Measurements from ENCODE around the gene TMEM250. TPM values are rescaled to one million over a fixed set of nuclear protein-coding genes. Genes with fewer than 3 reads are reported as not detected.

TMEM250 gene
- total RNA-seq, 1 donor from 2014 or later, result 64.8 TPM

GRCh38 chr9:136079211-136079915, 39.3 kb downstream of the TMEM250 start:
- no peak for DNase-seq (ENCODE audit: low read depth)
- H3K27me3 ChIP-seq (ENCODE audit: control insufficient read depth, insufficient read depth, low read length), result no peaks in the 10 kb centered on the region
- TF ChIP-seq CTCF (IDR thresholded peaks at IDR 0.05; ENCODE audit: insufficient read depth, low read length, poor library complexity, severe bottlenecking), result no peak
- H3K4me3 ChIP-seq (ENCODE audit: low read depth, low read length), result no peak overlapping the region
- H3K36me3 ChIP-seq (ENCODE audit: control insufficient read depth, insufficient read depth, low read length), result no peaks in the 10 kb centered on the region

- TF ChIP-seq CTCF (IDR thresholded peaks at IDR 0.05; ENCODE audit: insufficient read depth, low read length, poor library complexity, severe bottlenecking), result no peak
- no peak for DNase-seq (ENCODE audit: low read depth)
- H3K36me3 ChIP-seq (ENCODE audit: control insufficient read depth, insufficient read depth, low read length), result no peaks in the 10 kb centered on the region
- H3K27me3 ChIP-seq (ENCODE audit: control insufficient read depth, insufficient read depth, low read length), result no peaks in the 10 kb centered on the region
- H3K4me3 ChIP-seq (ENCODE audit: low read depth, low read length), result no peak overlapping the region
Measured at GRCh38 chr9:136078498-136079011, 40.1 kb downstream of the TMEM250 start.

- Histone ChIP-seq H3K27me3 (ENCODE audit: control insufficient read depth, insufficient read depth, low read length) (no peaks in the 10 kb centered on the region), H3K36me3 (ENCODE audit: control insufficient read depth, insufficient read depth, low read length) (no peaks in the 10 kb centered on the region), H3K4me3 (ENCODE audit: low read depth, low read length) (no peak overlapping the region)
- DNase-seq (ENCODE audit: low read depth), result no peak
- no peak for TF ChIP-seq CTCF (IDR thresholded peaks at IDR 0.05; ENCODE audit: insufficient read depth, low read length, poor library complexity, severe bottlenecking)
Measured at GRCh38 chr9:136078024-136078423, 40.7 kb downstream of the TMEM250 start.

- H3K4me3 ChIP-seq (ENCODE audit: low read depth, low read length), result no peak overlapping the region
- no peak for DNase-seq (ENCODE audit: low read depth)
- no peaks in the 10 kb centered on the region for H3K27me3 ChIP-seq (ENCODE audit: control insufficient read depth, insufficient read depth, low read length)
- TF ChIP-seq CTCF (IDR thresholded peaks at IDR 0.05; ENCODE audit: insufficient read depth, low read length, poor library complexity, severe bottlenecking), result no peak
- H3K36me3 ChIP-seq (ENCODE audit: control insufficient read depth, insufficient read depth, low read length), result no peaks in the 10 kb centered on the region
Measured at GRCh38 chr9:136077491-136077890, 41.2 kb downstream of the TMEM250 start.

- H3K36me3 ChIP-seq (ENCODE audit: control insufficient read depth, insufficient read depth, low read length), result no peaks in the 10 kb centered on the region
- TF ChIP-seq CTCF (IDR thresholded peaks at IDR 0.05; ENCODE audit: insufficient read depth, low read length, poor library complexity, severe bottlenecking), result no peak
- H3K27me3 ChIP-seq (ENCODE audit: control insufficient read depth, insufficient read depth, low read length), result no peaks in the 10 kb centered on the region
Measured at GRCh38 chr9:136075881-136076678, 42.6 kb downstream of the TMEM250 start.

More at GRCh38 chr9:136075881-136076678, 42.6 kb downstream of the TMEM250 start:
- no peak for DNase-seq (ENCODE audit: low read depth)
- no peak overlapping the region for H3K4me3 ChIP-seq (ENCODE audit: low read depth, low read length)

Measured in kidney epithelial cell (primary cell).